K562 (cell line): ENCODE measurements around the gene ST3GAL3. TPM values are rescaled to one million over a fixed set of nuclear protein-coding genes. Genes with fewer than 3 reads are reported as not detected.
A peak's percentile ranks its signal among the peaks of the same experiment; 100 is the strongest.

ENCODE experiments used
- ASH1L ChIP-seq: fragments of 450-650 bp; IDR thresholded peaks from 2 replicates; pipeline ENCODE4 v1.6.1; 2018; ENCODE audit warnings: borderline replicate concordance, mild to moderate bottlenecking, low read depth; ENCODE audit not compliant: partially characterized antibody
- CC2D1A ChIP-seq: fragments of 450-650 bp; IDR thresholded peaks from 2 replicates; pipeline ENCODE4 v1.6.1; 2017; ENCODE audit warnings: mild to moderate bottlenecking
- ELF1 ChIP-seq: fragments of 200-800 bp; sonication (Bioruptor generic); IDR thresholded peaks from 2 replicates; pipeline ENCODE4 v1.6.1; 2016; ENCODE audit warnings: missing genetic modification characterization, missing compliant biosample characterization
- FOXP1 ChIP-seq: sonication (generic); formaldehyde crosslinking; IDR thresholded peaks from 2 replicates; pipeline ENCODE4 v1.8.0; 2022; ENCODE audit warnings: mild to moderate bottlenecking, missing genetic modification reagents
- HNRNPUL1 ChIP-seq: fragments of 200-400 bp; formaldehyde crosslinking; IDR thresholded peaks from 2 replicates; pipeline ENCODE4 v1.6.1; 2017; ENCODE audit warnings: low read length
- LEF1 ChIP-seq: fragments of 450-650 bp; IDR thresholded peaks from 2 replicates; pipeline ENCODE4 v1.6.1; 2016; ENCODE audit warnings: mild to moderate bottlenecking
- NCOA2 ChIP-seq, 2 experiments: fragments of 450-650 bp; IDR thresholded peaks; 2 replicates each; pipeline ENCODE4 v1.6.1; 2018; ENCODE audit warnings: mild to moderate bottlenecking in 2 of 2, moderate library complexity in 1 of 2; ENCODE audit not compliant: partially characterized antibody in 2 of 2
- NFIX ChIP-seq: fragments of 250-450 bp; sonication (Bioruptor Pico); IDR thresholded peaks from 2 replicates; pipeline ENCODE4 v1.4.0; 2020; ENCODE audit warnings: low read depth, mild to moderate bottlenecking, moderate library complexity
- NFXL1 ChIP-seq: fragments of 450-650 bp; formaldehyde crosslinking; IDR thresholded peaks from 2 replicates; pipeline ENCODE4 v1.4.0; 2021; ENCODE audit warnings: mild to moderate bottlenecking
- OTX1 ChIP-seq: fragments of 450-650 bp; formaldehyde crosslinking; IDR thresholded peaks from 2 replicates; pipeline ENCODE4 v1.4.0; 2022; ENCODE audit warnings: mild to moderate bottlenecking
- RAD51 ChIP-seq: fragments of 450-650 bp; IDR thresholded peaks from 2 replicates; pipeline ENCODE4 v1.7.1; 2016; ENCODE audit warnings: low read depth, mild to moderate bottlenecking, borderline replicate concordance
- TEAD1 ChIP-seq, 2 experiments: fragments of 450-650 bp in 1 of 2; sonication (generic) in 1 of 2; formaldehyde crosslinking; IDR thresholded peaks; 2 replicates each; pipeline versions ENCODE4 v1.4.0 to v1.8.0; 2020 to 2022; ENCODE audit warnings: mild to moderate bottlenecking in 2 of 2, missing genetic modification reagents in 1 of 2
- THRA ChIP-seq: fragments of 450-650 bp; IDR thresholded peaks from 2 replicates; pipeline ENCODE4 v1.6.1; 2017; ENCODE audit warnings: mild to moderate bottlenecking, moderate library complexity
- XRCC4 ChIP-seq: IDR thresholded peaks from one replicate; pipeline ENCODE4 v1.6.1; 2011; ENCODE audit not compliant: insufficient read depth, insufficient read length; ENCODE audit errors: extremely low read depth
- ZBTB7A ChIP-seq: IDR thresholded peaks from 2 replicates; pipeline ENCODE4 v1.6.1; 2011; ENCODE audit warnings: low read depth, mild to moderate bottlenecking, low read length, moderate library complexity, borderline replicate concordance; ENCODE audit not compliant: control insufficient read depth
- ZNF121 ChIP-seq: sonication (generic); formaldehyde crosslinking; conservative IDR thresholded peaks from 2 replicates; pipeline ENCODE4 v1.8.0; 2022; ENCODE audit warnings: missing genetic modification reagents
- ZNF280B ChIP-seq: fragments of 250-450 bp; sonication (Bioruptor Pico); IDR thresholded peaks from 2 replicates; pipeline ENCODE4 v1.5.1; 2021; ENCODE audit warnings: mild to moderate bottlenecking
- ZNF512 ChIP-seq: IDR thresholded peaks from 2 replicates; pipeline ENCODE4 v1.6.1; 2016; ENCODE audit warnings: missing genetic modification characterization, missing compliant biosample characterization
- ZNF609 ChIP-seq: sonication (generic); formaldehyde crosslinking; IDR thresholded peaks from 2 replicates; pipeline ENCODE4 v1.8.1; 2023; ENCODE audit warnings: missing genetic modification reagents, mild to moderate bottlenecking, borderline replicate concordance
- polyA plus RNA-seq, 8 experiments: library from polyadenylated mRNA; depleted of rRNA in 4 of 8; stranded (reverse) in 5 of 8; unstranded in 3 of 8; fragments of >200 nt; fragmentation: Nextera tagmentation in 2 of 8; fragmentation: Illumina TruSeq in 1 of 8; extraction: Ambion mirVana in 2 of 8; extraction: Trizol in 1 of 8; gene quantifications; 2 replicates each; pipeline versions ENCODE4 v1.2.1 to v1.2.3, GENCODE V29; 2011 to 2014; ENCODE audit warnings: inconsistent platforms in 1 of 8, missing spikeins in 1 of 8
- total RNA-seq, 7 experiments: library from RNA; depleted of rRNA in 6 of 7; stranded (reverse); fragments of >200 nt in 6 of 7; fragmentation: Illumina TruSeq in 2 of 7; extraction: Trizol in 2 of 7; gene quantifications; 2 replicates each; pipeline versions ENCODE4 v1.2.1 to v1.2.3, GENCODE V29; 2011 to 2021; ENCODE audit warnings: low replicate concordance in 1 of 7

The ST3GAL3 gene
- total and polyA plus RNA-seq, 9 of the 15 experiments (the other 6 are each of a cell fraction or from before 2014, with no cell fraction given): 1.2 to 18.9 (median 11.0) TPM

- TF ChIP-seq ZNF609 (CRISPR knock-in tag): peak; percentile 75
- no peak for TF ChIP-seq RAD51
- peak in 1 of 2 experiments; percentile 46; a peak in 1 of 4 replicates for TF ChIP-seq TEAD1 (CRISPR knock-in tag; IDR thresholded peaks at IDR 0.05)
- no peak for TF ChIP-seq NCOA2 (IDR thresholded peaks at IDR 0.05; ENCODE audit: partially characterized antibody in 2 of 2)
- no peak for TF ChIP-seq XRCC4
- TF ChIP-seq CC2D1A: no peak
- TF ChIP-seq THRA: no peak
- TF ChIP-seq ELF1 (tag): no peak; the same call in 1 of the 2 replicates
- no peak for TF ChIP-seq LEF1
- peak; percentile 77; the same call in 1 of the 2 replicates for TF ChIP-seq ZBTB7A
- TF ChIP-seq ASH1L: peak; percentile 68
- TF ChIP-seq ZNF280B: no peak
- no peak for TF ChIP-seq ZNF512
- peak; percentile 89 for TF ChIP-seq FOXP1 (CRISPR knock-in tag)
- TF ChIP-seq NFIX: no peak
- peak; percentile 67; the same call in 1 of the 2 replicates for TF ChIP-seq NFXL1 (CRISPR knock-in tag)
- TF ChIP-seq ZNF121 (CRISPR knock-in tag): no peak
- TF ChIP-seq OTX1 (CRISPR knock-in tag): no peak
- no peak for TF ChIP-seq HNRNPUL1
Measured at GRCh38 chr1:43707190-43708001, at the start of gene ST3GAL3 (continued).
